C1 segment of cervical spinal cord (tissue), 14 donors: Measurements from ENCODE around the gene SPEM1.
"Not testable (repeated sequence)": the region's sequence is repeated elsewhere in the genome, so short reads cannot be mapped to it uniquely, and the experiment has no call there.

Experiments used
- DNase-seq, 14 donors: peaks; one replicate each; lab custom pipeline; 2025; lab: John Stamatoyannopoulos, UW

The SPEM1 gene

GRCh38 chr17:7468804-7469389, 48.8 kb downstream of the SPEM1 start:
- DNase-seq = no peak

- DNase-seq = not testable (repeated sequence)
These were observed 49.7 kb downstream of the SPEM1 start for GRCh38 chr17:7469843-7470242.

- DNase-seq = not testable (repeated sequence)
These were observed 50.4 kb downstream of the SPEM1 start for GRCh38 chr17:7470457-7470973.
